GM06990 (cell line): ENCODE data around the gene KIAA1328.

ENCODE experiments used
- DNase-seq: peaks from one replicate; pipeline ENCODE4 v3.0.0-alpha.2; 2011; ENCODE audit not compliant: insufficient read length; ENCODE audit errors: extremely low read depth
- H3K27me3 ChIP-seq: replicated peaks from 2 replicates; pipeline ENCODE4 v1.6.0; 2011; ENCODE audit warnings: low read length; ENCODE audit not compliant: control insufficient read depth, insufficient read depth
- H3K36me3 ChIP-seq: 2 replicates; pipeline ENCODE4 v1.5.1; 2011; ENCODE audit warnings: low read length; ENCODE audit not compliant: control insufficient read depth, insufficient read depth
- H3K4me3 ChIP-seq: replicated peaks from 2 replicates; pipeline ENCODE4 v1.5.1; 2011; ENCODE audit warnings: low read depth, mild to moderate bottlenecking, control low read depth, low read length
- CTCF ChIP-seq: IDR thresholded peaks from 2 replicates; pipeline ENCODE4 v1.5.1; 2011; ENCODE audit warnings: low read length, control low read depth, mild to moderate bottlenecking, inconsistent platforms; ENCODE audit not compliant: insufficient read depth, poor library complexity, severe bottlenecking

KIAA1328 gene

GRCh38 chr18:37199741-37200140 lies 370.8 kb downstream of the KIAA1328 start:
- TF ChIP-seq CTCF = no peak
- Histone ChIP-seq H3K27me3 (no peaks in the 10 kb centered on the region), H3K4me3 (no peak overlapping the region), H3K36me3 (no peaks in the 10 kb centered on the region)
- DNase-seq = no peak

GRCh38 chr18:37207343-37207742 lies 378.4 kb downstream of the KIAA1328 start:
- Histone ChIP-seq H3K27me3 (no peaks in the 10 kb centered on the region), H3K36me3 (no peaks in the 10 kb centered on the region), H3K4me3 (no peak overlapping the region)
- TF ChIP-seq CTCF = no peak
- no peak for DNase-seq

- Histone ChIP-seq H3K4me3 (no peak overlapping the region), H3K27me3 (no peaks in the 10 kb centered on the region), H3K36me3 (no peaks in the 10 kb centered on the region)
- no peak for DNase-seq
- no peak for TF ChIP-seq CTCF
Observed at GRCh38 chr18:37210781-37211180, 381.9 kb downstream of the KIAA1328 start.

- DNase-seq = no peak
- TF ChIP-seq CTCF = no peak
Observed at GRCh38 chr18:37218022-37218590, 389.2 kb downstream of the KIAA1328 start.

GRCh38 chr18:37219257-37219656 lies 390.3 kb downstream of the KIAA1328 start:
- DNase-seq = no peak
- no peak for TF ChIP-seq CTCF
- Histone ChIP-seq H3K36me3 (no peaks in the 10 kb centered on the region), H3K4me3 (no peak overlapping the region), H3K27me3 (no peaks in the 10 kb centered on the region)

More at GRCh38 chr18:37218022-37218590, 389.2 kb downstream of the KIAA1328 start:
- H3K4me3 ChIP-seq = no peak overlapping the region
- H3K27me3 ChIP-seq = no peaks in the 10 kb centered on the region
- H3K36me3 ChIP-seq = no peaks in the 10 kb centered on the region
